Measurements from ENCODE around the gene CDK18.

DNA sequence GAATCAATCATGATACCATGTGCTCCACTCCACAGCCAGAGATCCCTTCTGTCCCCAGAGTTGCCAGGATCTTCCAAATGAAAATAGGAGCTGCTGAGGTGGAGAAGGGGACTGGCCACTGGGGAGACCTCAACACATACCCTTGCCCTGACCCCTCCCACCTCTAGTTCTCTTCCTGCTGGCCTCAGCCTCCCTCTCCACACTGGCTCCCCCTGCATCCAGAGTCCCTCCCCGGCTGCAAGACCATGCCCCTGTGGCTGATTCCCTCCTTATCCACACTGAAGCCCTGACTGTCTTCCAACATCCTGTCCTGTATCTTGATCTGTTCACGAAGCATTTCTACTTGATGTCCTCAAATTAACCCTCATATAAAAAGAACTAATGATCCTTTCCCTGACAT, 21.1 kb upstream of the CDK18 start:
- TF ChIP-seq POLR2A (IDR thresholded peaks at IDR 0.05; ENCODE audit: control extremely low read depth in 1 of 2, low read depth in 2 of 2, low read length in 2 of 2) (no peak), PHF8 (conservative IDR thresholded peaks at IDR 0.05; ENCODE audit: low read depth, low read length) (no peak), CBX5 (IDR thresholded peaks at IDR 0.05; ENCODE audit: low read depth, low read length) (no peak), EZH2 (IDR thresholded peaks at IDR 0.05; ENCODE audit: low read depth, low read length, severe bottlenecking) (no peak)
